Effector memory CD4-positive, alpha-beta T cell (primary cell): ENCODE results near the gene DOC2A.

Experiments
- DNase-seq, 3 donors: peaks; one replicate each; pipeline ENCODE4 v3.0.0-alpha.2; 2020
- H3K27ac ChIP-seq: 2 replicates; pipeline ENCODE4 v1.7.0; 2013; ENCODE audit warnings: mild to moderate bottlenecking, low read length, moderate library complexity; ENCODE audit not compliant: insufficient read depth, poor library complexity, severe bottlenecking
- H3K27me3 ChIP-seq: replicated peaks from 2 replicates; pipeline ENCODE4 v1.7.0; 2013; ENCODE audit warnings: mild to moderate bottlenecking, low read length; ENCODE audit not compliant: insufficient read depth, control insufficient read depth, poor library complexity, severe bottlenecking
- H3K36me3 ChIP-seq: 2 replicates; pipeline ENCODE4 v1.7.0; 2013; ENCODE audit warnings: mild to moderate bottlenecking, low read length, moderate library complexity; ENCODE audit not compliant: control insufficient read depth, insufficient read depth
- H3K4me1 ChIP-seq: 2 replicates; pipeline ENCODE4 v1.7.0; 2013; ENCODE audit warnings: low read length, mild to moderate bottlenecking; ENCODE audit not compliant: control insufficient read depth, insufficient read depth, poor library complexity, severe bottlenecking
- H3K4me3 ChIP-seq: 2 replicates; pipeline ENCODE4 v1.7.0; 2013; ENCODE audit warnings: low read length, low read depth, mild to moderate bottlenecking; ENCODE audit not compliant: insufficient read depth, poor library complexity, severe bottlenecking
- H3K9me3 ChIP-seq: 2 replicates; pipeline ENCODE4 v1.7.0; 2013; ENCODE audit warnings: mild to moderate bottlenecking, low read length, moderate library complexity; ENCODE audit not compliant: control insufficient read depth

DOC2A gene

GRCh38 chr16:30005341-30006094, 5.3 kb downstream of the DOC2A start:
- peaks cover 4% of the 10 kb centered on the region for H3K4me1 ChIP-seq
- peak in 2 of 3 donors; percentile 11 to 28 for DNase-seq
- H3K4me3 ChIP-seq = no peak overlapping the region
- peaks cover 2% of the 10 kb centered on the region for H3K36me3 ChIP-seq
- H3K27ac ChIP-seq = no peak overlapping the region
- H3K27me3 ChIP-seq = peaks cover 10% of the 10 kb centered on the region
- no peaks in the 10 kb centered on the region for H3K9me3 ChIP-seq

DNA sequence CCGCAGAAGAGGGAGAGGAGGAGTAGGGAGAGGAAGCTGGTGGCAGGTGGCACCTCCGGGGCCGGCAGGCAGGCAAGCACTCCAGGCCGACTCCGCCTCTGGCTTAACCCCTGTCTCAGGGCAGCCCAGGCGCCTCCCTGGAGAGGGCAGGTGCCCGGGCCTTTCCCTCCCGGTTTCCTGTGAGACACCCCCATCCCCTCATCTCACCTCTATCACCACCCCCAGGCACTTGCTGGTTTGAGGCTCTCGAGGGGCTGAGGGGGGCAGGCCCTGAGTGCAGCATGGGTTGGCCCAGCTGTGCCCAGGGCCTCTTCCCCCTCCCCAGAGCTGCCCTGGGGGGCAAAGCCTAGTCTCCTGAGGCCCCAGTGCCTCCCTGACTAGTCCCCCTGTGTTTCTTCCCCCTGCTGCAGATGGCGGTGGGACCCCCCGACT, 6.0 kb downstream of the DOC2A start:
- H3K9me3 ChIP-seq = no peaks in the 10 kb centered on the region
- no peak for DNase-seq
- peaks cover 9% of the 10 kb centered on the region for H3K36me3 ChIP-seq
- peaks cover 3% of the 10 kb centered on the region for H3K27me3 ChIP-seq
- H3K4me1 ChIP-seq = no peaks in the 10 kb centered on the region
- no peak overlapping the region for H3K27ac ChIP-seq
- no peak overlapping the region for H3K4me3 ChIP-seq

- H3K4me3 ChIP-seq = no peak overlapping the region
- H3K36me3 ChIP-seq = peaks cover 10% of the 10 kb centered on the region
- no peak for DNase-seq
- no peaks in the 10 kb centered on the region for H3K4me1 ChIP-seq
- H3K27me3 ChIP-seq = no peaks in the 10 kb centered on the region
- H3K27ac ChIP-seq = no peak overlapping the region
- no peaks in the 10 kb centered on the region for H3K9me3 ChIP-seq
These were observed 6.4 kb downstream of the DOC2A start for GRCh38 chr16:30004424-30004776.

- no peaks in the 10 kb centered on the region for H3K27me3 ChIP-seq
- H3K27ac ChIP-seq = no peak overlapping the region
- peaks cover 12% of the 10 kb centered on the region for H3K36me3 ChIP-seq
- H3K4me3 ChIP-seq = no peak overlapping the region
- no peak for DNase-seq
- H3K4me1 ChIP-seq = no peaks in the 10 kb centered on the region
- no peaks in the 10 kb centered on the region for H3K9me3 ChIP-seq
These were observed 7.0 kb downstream of the DOC2A start for GRCh38 chr16:30003670-30004423.

DNA sequence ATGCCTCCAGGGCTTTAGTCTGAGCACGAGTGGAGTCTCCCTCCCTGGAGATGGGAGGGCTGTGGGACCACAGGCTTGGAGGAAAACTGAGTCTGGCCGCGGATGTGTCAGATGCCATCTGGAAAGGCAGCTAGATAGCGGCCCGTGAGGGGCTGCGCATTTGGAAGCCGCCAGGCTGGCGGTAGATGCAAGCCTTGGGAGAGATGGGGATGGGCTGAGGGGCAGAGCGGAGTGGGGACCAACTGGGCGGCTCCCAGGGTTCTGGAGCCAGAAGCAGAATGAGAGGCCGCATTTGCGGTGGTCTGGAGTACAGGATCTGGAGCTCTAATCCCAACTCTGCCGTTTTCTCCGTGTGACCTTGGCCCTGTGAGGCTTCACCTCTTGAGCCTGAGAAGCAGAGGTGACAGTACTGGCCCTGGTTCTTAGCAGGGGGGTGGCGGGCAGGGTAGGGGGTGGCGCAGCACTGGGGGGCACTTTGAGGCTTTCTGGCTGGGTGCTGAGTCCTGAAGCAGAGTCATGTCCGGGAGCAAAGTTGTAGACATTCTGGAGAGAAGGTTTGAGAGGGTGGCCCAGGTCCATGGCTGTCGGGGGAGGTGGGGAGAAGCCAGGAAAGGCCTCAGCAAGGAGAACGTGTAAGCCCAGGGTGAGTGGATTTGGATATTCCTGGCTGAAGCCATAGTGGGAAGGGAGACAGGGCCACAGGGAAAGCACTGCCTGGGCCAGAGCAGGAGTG, 8.0 kb downstream of the DOC2A start:
- no peak overlapping the region for H3K27ac ChIP-seq
- no peak for DNase-seq
- H3K4me3 ChIP-seq = no peak overlapping the region
- peaks cover 12% of the 10 kb centered on the region for H3K36me3 ChIP-seq
- H3K9me3 ChIP-seq = no peaks in the 10 kb centered on the region
- no peaks in the 10 kb centered on the region for H3K27me3 ChIP-seq
- no peaks in the 10 kb centered on the region for H3K4me1 ChIP-seq

DNA sequence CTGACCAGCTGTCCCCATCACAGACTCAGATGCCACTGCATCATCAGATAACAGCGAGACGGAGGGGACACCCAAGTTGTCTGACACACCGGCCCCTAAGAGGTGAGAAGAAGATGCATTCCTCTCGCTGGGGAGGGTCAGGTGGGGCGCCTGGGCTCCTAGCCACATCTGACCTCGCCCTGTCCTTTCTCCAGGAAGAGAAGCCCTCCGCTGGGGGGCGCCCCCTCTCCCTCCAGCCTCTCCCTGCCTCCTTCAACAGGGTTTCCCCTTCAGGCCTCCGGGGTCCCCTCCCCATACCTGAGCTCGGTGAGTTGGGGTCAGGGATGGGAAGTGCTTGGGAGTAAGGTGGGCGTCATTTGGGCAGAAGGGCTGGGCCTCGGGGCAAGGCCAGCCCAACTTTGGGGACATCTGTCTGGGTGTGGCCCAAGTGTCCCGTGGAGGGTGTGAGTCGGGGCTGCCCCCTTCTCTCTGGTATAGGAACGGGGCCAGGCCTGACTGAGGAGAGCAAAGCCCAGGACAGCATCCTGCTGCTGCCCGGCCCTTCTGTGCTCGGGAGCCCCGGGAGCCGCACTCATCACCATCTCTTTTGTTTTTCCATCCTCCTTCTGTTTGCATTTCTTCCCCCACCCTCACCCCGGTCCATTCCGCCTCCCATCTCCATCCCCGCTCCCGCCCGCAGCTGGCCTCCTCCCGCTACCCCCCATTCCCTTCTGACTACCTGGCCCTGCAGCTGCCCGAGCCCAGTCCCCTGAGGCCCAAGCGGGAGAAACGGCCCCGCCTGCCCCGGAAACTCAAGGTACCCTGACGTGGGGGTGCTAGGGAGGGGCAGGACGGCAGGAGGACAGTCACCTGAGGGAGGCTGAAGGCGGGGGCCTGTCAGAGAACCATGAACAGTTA, 9.8 kb downstream of the DOC2A start:
- peaks cover 8% of the 10 kb centered on the region for H3K4me1 ChIP-seq
- no peak overlapping the region for H3K27ac ChIP-seq
- H3K4me3 ChIP-seq = no peak overlapping the region
- H3K9me3 ChIP-seq = no peaks in the 10 kb centered on the region
- peaks cover 12% of the 10 kb centered on the region for H3K36me3 ChIP-seq
- no peak for DNase-seq
- H3K27me3 ChIP-seq = no peaks in the 10 kb centered on the region

GRCh38 chr16:29999605-30000004, 11.2 kb downstream of the DOC2A start:
- H3K27me3 ChIP-seq = no peaks in the 10 kb centered on the region
- H3K4me3 ChIP-seq = no peak overlapping the region
- no peak overlapping the region for H3K27ac ChIP-seq
- DNase-seq = no peak
- H3K9me3 ChIP-seq = no peaks in the 10 kb centered on the region
- H3K36me3 ChIP-seq = peaks cover 16% of the 10 kb centered on the region
- H3K4me1 ChIP-seq = peaks cover 14% of the 10 kb centered on the region

GRCh38 chr16:29996766-29997250, 14.0 kb downstream of the DOC2A start:
- H3K27ac ChIP-seq = peak overlapping the region; percentile 99
- H3K36me3 ChIP-seq = peaks cover 32% of the 10 kb centered on the region

More at GRCh38 chr16:29996766-29997250, 14.0 kb downstream of the DOC2A start:
- Histone ChIP-seq H3K4me1 (peaks cover 17% of the 10 kb centered on the region), H3K27me3 (no peaks in the 10 kb centered on the region), H3K9me3 (no peaks in the 10 kb centered on the region), H3K4me3 (peak overlapping the region; percentile 96)
- no peak for DNase-seq
